H1 (cell line): ENCODE measurements around the gene CST8.

Source experiments
- TAF1 ChIP-seq: IDR thresholded peaks from 2 replicates; pipeline ENCODE4 v1.6.1; 2011; ENCODE audit warnings: mild to moderate bottlenecking, low read depth, low read length
- TF ChIP-seq, protein P1 (sequence below), 3 experiments: IDR thresholded peaks; 1 replicate in 2 of 3; 2 replicates in 1 of 3; pipeline versions ENCODE4 v1.5.1 to v1.6.1; 2011; ENCODE audit warnings: low read length in 3 of 3, mild to moderate bottlenecking in 3 of 3, inconsistent platforms in 2 of 3, low read depth in 1 of 3, moderate library complexity in 1 of 3; ENCODE audit not compliant: insufficient read depth in 1 of 3; ENCODE audit errors: control extremely low read depth in 1 of 3

DNA sequence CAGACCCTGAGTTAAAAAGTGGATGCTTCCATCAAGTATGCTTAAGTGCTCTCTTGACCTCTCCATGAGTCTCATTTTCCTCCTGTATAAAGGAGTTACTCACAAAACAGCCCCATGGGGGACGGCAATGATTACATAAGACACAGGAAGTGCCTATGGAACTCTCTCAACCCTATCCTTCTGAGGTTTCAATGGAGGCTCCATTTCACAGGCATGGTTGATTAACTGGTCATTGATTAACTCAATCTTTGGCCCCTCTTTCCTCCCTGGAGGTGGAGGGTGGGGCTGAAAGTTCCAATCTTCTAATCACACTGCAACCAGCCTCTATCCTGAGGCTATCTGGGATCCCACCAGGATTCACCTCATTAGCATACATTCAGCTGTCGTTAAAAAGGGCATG, 29.3 kb downstream of the CST8 start:
- TF ChIP-seq, protein P1, sequence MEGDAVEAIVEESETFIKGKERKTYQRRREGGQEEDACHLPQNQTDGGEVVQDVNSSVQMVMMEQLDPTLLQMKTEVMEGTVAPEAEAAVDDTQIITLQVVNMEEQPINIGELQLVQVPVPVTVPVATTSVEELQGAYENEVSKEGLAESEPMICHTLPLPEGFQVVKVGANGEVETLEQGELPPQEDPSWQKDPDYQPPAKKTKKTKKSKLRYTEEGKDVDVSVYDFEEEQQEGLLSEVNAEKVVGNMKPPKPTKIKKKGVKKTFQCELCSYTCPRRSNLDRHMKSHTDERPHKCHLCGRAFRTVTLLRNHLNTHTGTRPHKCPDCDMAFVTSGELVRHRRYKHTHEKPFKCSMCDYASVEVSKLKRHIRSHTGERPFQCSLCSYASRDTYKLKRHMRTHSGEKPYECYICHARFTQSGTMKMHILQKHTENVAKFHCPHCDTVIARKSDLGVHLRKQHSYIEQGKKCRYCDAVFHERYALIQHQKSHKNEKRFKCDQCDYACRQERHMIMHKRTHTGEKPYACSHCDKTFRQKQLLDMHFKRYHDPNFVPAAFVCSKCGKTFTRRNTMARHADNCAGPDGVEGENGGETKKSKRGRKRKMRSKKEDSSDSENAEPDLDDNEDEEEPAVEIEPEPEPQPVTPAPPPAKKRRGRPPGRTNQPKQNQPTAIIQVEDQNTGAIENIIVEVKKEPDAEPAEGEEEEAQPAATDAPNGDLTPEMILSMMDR (IDR thresholded peaks at IDR 0.05; ENCODE audit: control extremely low read depth in 1 of 3, insufficient read depth in 1 of 3, low read depth in 1 of 3, low read length in 3 of 3), result no peak
- TF ChIP-seq TAF1, result no peak
